Stimulated activated naive CD8-positive, alpha-beta T cell treated with anti-CD3 and anti-CD28 coated beads, Interleukin-15, amount 100 ng/mL, for 72 hours (primary cell): ENCODE data around the gene SP6.

Experiments used
- ATAC-seq: fragments of 150-1000 bp; cut with Tn5 transposase; 2 replicates; pipeline ENCODE4 v1.10.0; 2021; ENCODE audit warnings: mild to moderate bottlenecking, moderate library complexity
- DNase-seq, 2 donors: peaks; one replicate each; pipeline ENCODE4 v3.0.0; 2021 to 2022
- H3K27ac Mint-ChIP-seq, 2 donors: one replicate each; pipeline ENCODE4 v1.8.0; 2022; ENCODE audit warnings: mild to moderate bottlenecking in 2 of 2, mixed read lengths in 2 of 2, moderate library complexity in 2 of 2
- H3K27me3 Mint-ChIP-seq: one replicate; pipeline ENCODE4 v1.8.0; 2022; ENCODE audit warnings: mixed read lengths
- H3K4me1 Mint-ChIP-seq: one replicate; pipeline ENCODE4 v1.8.0; 2022; ENCODE audit warnings: mild to moderate bottlenecking, mixed read lengths
- H3K4me3 Mint-ChIP-seq, 2 donors: one replicate each; pipeline ENCODE4 v1.8.0; 2022; ENCODE audit warnings: mild to moderate bottlenecking in 2 of 2, mixed read lengths in 2 of 2, moderate library complexity in 1 of 2
- H3K9me3 Mint-ChIP-seq, 2 donors: one replicate each; pipeline ENCODE4 v1.8.0; 2022; ENCODE audit warnings: mixed read lengths in 2 of 2

SP6 gene

GRCh38 chr17:47850692-47851573 is at the start of gene SP6:
SP6 (minus strand) TSS chr17:47851163; CDS start chr17:47848429, 2,734 bp downstream.
- Mint-ChIP-seq H3K27me3 (peaks cover 98% of the 10 kb centered on the region), H3K9me3 (no peaks in the 10 kb centered on the region), H3K4me1 (peaks cover 55% of the 10 kb centered on the region), H3K4me3 (peak within 1 kb of the TSS; percentile 70 to 80), H3K27ac (no peak within 1 kb of the TSS)
- DNase-seq (peak; percentile 66 to 69), ATAC-seq (peak; percentile 89)

GRCh38 chr17:47899643-47900042 is 48.7 kb upstream of the SP6 start:
- DNase-seq: no peak
- Mint-ChIP-seq H3K9me3 (no peaks in the 10 kb centered on the region), H3K27me3 (no peaks in the 10 kb centered on the region), H3K4me1 (peaks cover 49% of the 10 kb centered on the region), H3K27ac (no peak overlapping the region), H3K4me3 (no peak overlapping the region)
- no peak for ATAC-seq

GRCh38 chr17:47898241-47898640 is 47.3 kb upstream of the SP6 start:
- Mint-ChIP-seq H3K9me3 (no peaks in the 10 kb centered on the region), H3K27ac (no peak overlapping the region), H3K27me3 (no peaks in the 10 kb centered on the region), H3K4me1 (peaks cover 61% of the 10 kb centered on the region), H3K4me3 (no peak overlapping the region)
- ATAC-seq (no peak), DNase-seq (no peak)

GRCh38 chr17:47897561-47897960 is 46.6 kb upstream of the SP6 start:
- no peak overlapping the region for H3K27ac Mint-ChIP-seq
- ATAC-seq (no peak), DNase-seq (no peak)
- no peaks in the 10 kb centered on the region for H3K27me3 Mint-ChIP-seq
- H3K4me1 Mint-ChIP-seq: peaks cover 61% of the 10 kb centered on the region
- H3K4me3 Mint-ChIP-seq: peak overlapping the region; percentile 88 to 95
- no peaks in the 10 kb centered on the region for H3K9me3 Mint-ChIP-seq

- Mint-ChIP-seq H3K4me1 (peaks cover 56% of the 10 kb centered on the region), H3K9me3 (no peaks in the 10 kb centered on the region), H3K27ac (peak overlapping the region; percentile 94 to 97), H3K27me3 (no peaks in the 10 kb centered on the region), H3K4me3 (peak overlapping the region; percentile 88 to 95)
- ATAC-seq: no peak
- DNase-seq: no peak
These were observed 45.9 kb upstream of the SP6 start for GRCh38 chr17:47896672-47897490.

- DNase-seq (peak; percentile 100), ATAC-seq (peak; percentile 94)
- Mint-ChIP-seq H3K9me3 (no peaks in the 10 kb centered on the region), H3K27me3 (no peaks in the 10 kb centered on the region), H3K4me1 (peaks cover 60% of the 10 kb centered on the region), H3K27ac (peak within 1 kb of the TSS; percentile 97 to 100), H3K4me3 (peak within 1 kb of the TSS; percentile 88 to 95)
These were observed 45.1 kb upstream of the SP6 start, which contains the start of gene SP2 for GRCh38 chr17:47895856-47896671. SP2 (plus strand) TSS chr17:47896236; CDS start chr17:47896287, 51 bp downstream.

- DNase-seq (no peak), ATAC-seq (peak; percentile 0)
- Mint-ChIP-seq H3K4me1 (peaks cover 60% of the 10 kb centered on the region), H3K4me3 (peak overlapping the region; percentile 88 to 95), H3K27me3 (no peaks in the 10 kb centered on the region), H3K9me3 (no peaks in the 10 kb centered on the region), H3K27ac (peak overlapping the region; percentile 96 to 98)
These were observed 44.4 kb upstream of the SP6 start for GRCh38 chr17:47895347-47895855.

- H3K9me3 Mint-ChIP-seq: no peaks in the 10 kb centered on the region
- H3K27ac Mint-ChIP-seq: peak overlapping the region; percentile 96 to 98
- no peak for ATAC-seq
- no peaks in the 10 kb centered on the region for H3K27me3 Mint-ChIP-seq
- H3K4me3 Mint-ChIP-seq: peak overlapping the region; percentile 88 to 95
- H3K4me1 Mint-ChIP-seq: peaks cover 59% of the 10 kb centered on the region
- no peak for DNase-seq
These were observed 43.8 kb upstream of the SP6 start for GRCh38 chr17:47894498-47895346.

- Mint-ChIP-seq H3K4me1 (peaks cover 29% of the 10 kb centered on the region), H3K27ac (peak overlapping the region in 1 of 2 donors; percentile 21), H3K4me3 (no peak overlapping the region), H3K27me3 (no peaks in the 10 kb centered on the region), H3K9me3 (no peaks in the 10 kb centered on the region)
- ATAC-seq (no peak), DNase-seq (no peak)
These were observed 40.7 kb upstream of the SP6 start for GRCh38 chr17:47891545-47892088.

- H3K27me3 Mint-ChIP-seq: no peaks in the 10 kb centered on the region
- H3K9me3 Mint-ChIP-seq: no peaks in the 10 kb centered on the region
- H3K4me1 Mint-ChIP-seq: peaks cover 40% of the 10 kb centered on the region
- DNase-seq (peak; percentile 86 to 88), ATAC-seq (peak; percentile 99)
- peak overlapping the region in 1 of 2 donors; percentile 68 for H3K27ac Mint-ChIP-seq
- no peak overlapping the region for H3K4me3 Mint-ChIP-seq
These were observed 39.0 kb upstream of the SP6 start for GRCh38 chr17:47889734-47890529.

GRCh38 chr17:47888293-47888692 is 37.3 kb upstream of the SP6 start:
- no peak overlapping the region for H3K27ac Mint-ChIP-seq
- no peaks in the 10 kb centered on the region for H3K9me3 Mint-ChIP-seq
- ATAC-seq (no peak), DNase-seq (no peak)
- no peaks in the 10 kb centered on the region for H3K27me3 Mint-ChIP-seq
- no peak overlapping the region for H3K4me3 Mint-ChIP-seq
- peaks cover 42% of the 10 kb centered on the region for H3K4me1 Mint-ChIP-seq

- no peak overlapping the region for H3K4me3 Mint-ChIP-seq
- DNase-seq: no peak
- no peak for ATAC-seq
- H3K27ac Mint-ChIP-seq: peak overlapping the region; percentile 63 to 72
- H3K4me1 Mint-ChIP-seq: peaks cover 33% of the 10 kb centered on the region
- H3K9me3 Mint-ChIP-seq: no peaks in the 10 kb centered on the region
- no peaks in the 10 kb centered on the region for H3K27me3 Mint-ChIP-seq
These were observed 34.2 kb upstream of the SP6 start for GRCh38 chr17:47884905-47885730.

- Mint-ChIP-seq H3K9me3 (no peaks in the 10 kb centered on the region), H3K4me3 (no peak overlapping the region), H3K27me3 (no peaks in the 10 kb centered on the region), H3K4me1 (peaks cover 30% of the 10 kb centered on the region), H3K27ac (no peak overlapping the region)
- DNase-seq: no peak
- no peak for ATAC-seq
These were observed 33.4 kb upstream of the SP6 start for GRCh38 chr17:47884427-47884740.
